Keratinocyte (primary cell): ENCODE measurements around the gene SKIC8. TPM values are rescaled to one million over a fixed set of nuclear protein-coding genes. Genes with fewer than 3 reads are reported as not detected.

Experiments used
- DNase-seq: peaks from one replicate; pipeline ENCODE4 v3.0.0-alpha.2; 2011; ENCODE audit warnings: low read depth, missing footprints, low spot score
- FAIRE-seq: peaks from 2 replicates; lab custom pipeline; 2011; peaks lifted over from hg19 to GRCh38; lab: Jason Lieb, UNC
- H2AFZ ChIP-seq: 2 replicates; pipeline ENCODE4 v1.6.0; 2012; ENCODE audit warnings: low read length, control low read depth, inconsistent platforms; ENCODE audit not compliant: control insufficient read depth
- H3K27ac ChIP-seq: 2 replicates; pipeline ENCODE4 v1.5.1; 2011; ENCODE audit warnings: low read length; ENCODE audit not compliant: control insufficient read depth, insufficient read depth
- H3K27me3 ChIP-seq: 3 replicates; pipeline ENCODE4 v1.6.0; 2011; ENCODE audit warnings: low read length; ENCODE audit not compliant: control insufficient read depth, insufficient read depth; ENCODE audit errors: extremely low read depth
- H3K36me3 ChIP-seq, 2 experiments: 2 replicates in 1 of 2; 3 replicates in 1 of 2; pipeline ENCODE4 v1.5.1; 2011; ENCODE audit warnings: low read length in 2 of 2, mild to moderate bottlenecking in 1 of 2; ENCODE audit not compliant: control insufficient read depth in 2 of 2, insufficient read depth in 2 of 2; ENCODE audit errors: extremely low read depth in 1 of 2
- H3K4me1 ChIP-seq: 3 replicates; pipeline ENCODE4 v1.5.1; 2011; ENCODE audit warnings: low read length; ENCODE audit not compliant: control insufficient read depth, insufficient read depth; ENCODE audit errors: extremely low read depth
- H3K4me2 ChIP-seq: 3 replicates; pipeline ENCODE4 v1.6.0; 2011; ENCODE audit warnings: low read depth, low read length; ENCODE audit not compliant: control insufficient read depth, insufficient read depth; ENCODE audit errors: extremely low read depth
- H3K4me3 ChIP-seq, 3 experiments: fragments of 200-600 bp in 1 of 3; sonication (generic) in 1 of 3; 2 replicates in 2 of 3; 3 replicates in 1 of 3; pipeline ENCODE4 v1.5.1; 2011 to 2016; ENCODE audit warnings: low read length in 3 of 3, mild to moderate bottlenecking in 3 of 3, control low read depth in 2 of 3, inconsistent platforms in 1 of 3, low read depth in 1 of 3, mixed read lengths in 1 of 3, mixed run types in 1 of 3, moderate library complexity in 1 of 3; ENCODE audit not compliant: control insufficient read depth in 2 of 3, insufficient read depth in 2 of 3; ENCODE audit errors: extremely low read depth in 1 of 3
- H3K79me2 ChIP-seq: 2 replicates; pipeline ENCODE4 v1.6.0; 2012; ENCODE audit warnings: low read length; ENCODE audit not compliant: control insufficient read depth, insufficient read depth
- H3K9ac ChIP-seq: 3 replicates; pipeline ENCODE4 v1.6.0; 2011; ENCODE audit warnings: low read length; ENCODE audit not compliant: control insufficient read depth, insufficient read depth; ENCODE audit errors: extremely low read depth
- H3K9me1 ChIP-seq: 3 replicates; pipeline ENCODE4 v1.6.0; 2011; ENCODE audit warnings: low read length; ENCODE audit not compliant: control insufficient read depth, insufficient read depth; ENCODE audit errors: extremely low read depth
- H3K9me3 ChIP-seq: 2 replicates; pipeline ENCODE4 v1.5.1; 2012; ENCODE audit warnings: low read depth, low read length; ENCODE audit not compliant: control insufficient read depth
- H4K20me1 ChIP-seq: 3 replicates; pipeline ENCODE4 v1.6.0; 2011; ENCODE audit warnings: low read length; ENCODE audit not compliant: control insufficient read depth, insufficient read depth; ENCODE audit errors: extremely low read depth
- EZH2 ChIP-seq: IDR thresholded peaks from one replicate; pipeline ENCODE4 v1.6.1; 2012; ENCODE audit warnings: inconsistent platforms, mild to moderate bottlenecking, low read length, moderate library complexity
- dilution Hi-C: fragments of 300-500 bp; cut with MboI; formaldehyde crosslinking; loops from one replicate; pipeline ENCODE4 v1.7.0; 2020; ENCODE audit warnings: low sequenced_read_pairs; ENCODE audit not compliant: extremely low pct_ligation_motif_present
- polyA plus RNA-seq, 5 experiments: library from polyadenylated mRNA; depleted of rRNA in 3 of 5; stranded (reverse) in 3 of 5; stranded (forward) in 1 of 5; unstranded in 1 of 5; fragments of >200 nt; gene quantifications; 1 replicate in 1 of 5; 2 replicates in 3 of 5; 3 replicates in 1 of 5; pipeline versions ENCODE4 v1.2.1 to v1.2.3, GENCODE V29; 2011 to 2012; ENCODE audit warnings: missing spikeins in 2 of 5, low read depth in 1 of 5, low replicate concordance in 1 of 5
- TF ChIP-seq, protein P1 (sequence below), 3 experiments: IDR thresholded peaks in 1 of 3; conservative IDR thresholded peaks in 1 of 3; optimal IDR thresholded peaks in 1 of 3; 2 replicates in 2 of 3; 3 replicates in 1 of 3; pipeline versions ENCODE3 to v1.5.1; 2011; ENCODE audit warnings: low read length in 3 of 3, mild to moderate bottlenecking in 3 of 3, moderate library complexity in 2 of 3, control low read depth in 1 of 3, inconsistent platforms in 1 of 3; ENCODE audit not compliant: insufficient read depth in 2 of 3; ENCODE audit errors: extremely low read depth in 1 of 3

The SKIC8 gene
- polyA plus RNA-seq, 1 donor (not counting 4 experiments of a cell fraction or from before 2014, with no cell fraction given), result 101 TPM

DNA sequence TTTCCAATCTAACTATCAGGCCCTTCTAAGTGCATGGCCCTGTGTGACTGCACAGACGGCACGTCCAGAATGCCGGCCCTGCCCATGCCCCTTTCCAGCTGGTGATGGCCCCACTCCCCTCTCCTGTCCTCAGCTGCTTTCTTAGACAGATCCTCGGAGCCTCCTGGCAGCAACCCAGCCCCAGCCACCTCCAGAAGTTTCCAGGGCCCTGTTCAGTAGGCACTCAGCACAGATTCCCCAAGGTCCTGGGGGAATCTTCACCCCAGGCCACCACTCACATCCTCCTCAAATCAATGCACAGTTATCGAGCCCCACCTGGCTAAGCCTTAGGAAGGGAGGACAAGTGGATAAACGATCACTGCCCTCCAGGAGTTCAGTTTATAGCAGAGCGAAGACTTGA is 39.4 kb upstream of the SKIC8 start:
- no peaks in the 10 kb centered on the region for H4K20me1 ChIP-seq
- no peak overlapping the region for H3K9ac ChIP-seq
- no peak overlapping the region for H3K27ac ChIP-seq
- TF ChIP-seq, protein P1, sequence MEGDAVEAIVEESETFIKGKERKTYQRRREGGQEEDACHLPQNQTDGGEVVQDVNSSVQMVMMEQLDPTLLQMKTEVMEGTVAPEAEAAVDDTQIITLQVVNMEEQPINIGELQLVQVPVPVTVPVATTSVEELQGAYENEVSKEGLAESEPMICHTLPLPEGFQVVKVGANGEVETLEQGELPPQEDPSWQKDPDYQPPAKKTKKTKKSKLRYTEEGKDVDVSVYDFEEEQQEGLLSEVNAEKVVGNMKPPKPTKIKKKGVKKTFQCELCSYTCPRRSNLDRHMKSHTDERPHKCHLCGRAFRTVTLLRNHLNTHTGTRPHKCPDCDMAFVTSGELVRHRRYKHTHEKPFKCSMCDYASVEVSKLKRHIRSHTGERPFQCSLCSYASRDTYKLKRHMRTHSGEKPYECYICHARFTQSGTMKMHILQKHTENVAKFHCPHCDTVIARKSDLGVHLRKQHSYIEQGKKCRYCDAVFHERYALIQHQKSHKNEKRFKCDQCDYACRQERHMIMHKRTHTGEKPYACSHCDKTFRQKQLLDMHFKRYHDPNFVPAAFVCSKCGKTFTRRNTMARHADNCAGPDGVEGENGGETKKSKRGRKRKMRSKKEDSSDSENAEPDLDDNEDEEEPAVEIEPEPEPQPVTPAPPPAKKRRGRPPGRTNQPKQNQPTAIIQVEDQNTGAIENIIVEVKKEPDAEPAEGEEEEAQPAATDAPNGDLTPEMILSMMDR (optimal IDR thresholded peaks at IDR 0.05 in 1 of 3, IDR thresholded peaks at IDR 0.05 in 1 of 3, conservative IDR thresholded peaks at IDR 0.05 in 1 of 3; ENCODE audit: extremely low read depth in 1 of 3, insufficient read depth in 2 of 3, low read length in 3 of 3), result no peak
- TF ChIP-seq EZH2, result no peak
- no peaks in the 10 kb centered on the region for H3K79me2 ChIP-seq
- H2AFZ ChIP-seq, result no peak overlapping the region
- dilution Hi-C loops, result no loop called here
- DNase-seq (no peak), FAIRE-seq (no peak)
- no peaks in the 10 kb centered on the region for H3K9me1 ChIP-seq
- no peaks in the 10 kb centered on the region for H3K36me3 ChIP-seq
- H3K4me2 ChIP-seq, result no peak overlapping the region
- peaks cover 46% of the 10 kb centered on the region for H3K27me3 ChIP-seq
- no peaks in the 10 kb centered on the region for H3K4me1 ChIP-seq
- no peak overlapping the region for H3K4me3 ChIP-seq
- H3K9me3 ChIP-seq, result no peaks in the 10 kb centered on the region

DNA sequence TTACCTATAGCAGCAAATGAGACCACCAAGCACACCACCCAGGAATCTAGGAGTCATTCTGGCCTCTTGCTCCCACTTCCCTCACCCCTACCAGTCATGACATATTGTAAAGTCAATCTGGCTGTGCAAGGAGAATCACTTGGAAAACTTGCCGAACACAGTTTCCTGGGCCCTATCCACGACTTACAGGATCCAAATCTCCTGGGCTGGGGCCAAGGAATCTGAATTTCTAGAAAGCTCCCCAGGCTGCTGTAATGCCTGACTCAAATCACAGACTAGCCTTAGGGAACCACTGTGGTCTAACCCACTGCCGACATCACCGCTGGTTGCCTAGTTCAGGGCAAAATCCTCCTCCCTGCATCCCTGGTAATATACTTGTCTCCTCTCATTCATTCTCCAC is 36.6 kb upstream of the SKIC8 start:
- dilution Hi-C loops, result no loop called here
- no peak overlapping the region for H3K4me2 ChIP-seq

More for the DNA sequence above, 36.6 kb upstream of the SKIC8 start:
- Histone ChIP-seq H3K9ac (no peak overlapping the region), H3K4me3 (no peak overlapping the region), H2AFZ (no peak overlapping the region), H3K27ac (no peak overlapping the region), H3K36me3 (no peaks in the 10 kb centered on the region), H3K27me3 (peaks cover 30% of the 10 kb centered on the region), H3K79me2 (no peaks in the 10 kb centered on the region), H3K9me3 (no peaks in the 10 kb centered on the region), H4K20me1 (no peaks in the 10 kb centered on the region), H3K9me1 (no peaks in the 10 kb centered on the region), H3K4me1 (no peaks in the 10 kb centered on the region)
- TF ChIP-seq EZH2, result no peak
- TF ChIP-seq, protein P1 (optimal IDR thresholded peaks at IDR 0.05 in 1 of 3, IDR thresholded peaks at IDR 0.05 in 1 of 3, conservative IDR thresholded peaks at IDR 0.05 in 1 of 3; ENCODE audit: extremely low read depth in 1 of 3, insufficient read depth in 2 of 3, low read length in 3 of 3), result no peak
- DNase-seq, result no peak
- no peak for FAIRE-seq
